Keratinocyte (primary cell): ENCODE data around the gene HOXA7. TPM values are rescaled to one million over a fixed set of nuclear protein-coding genes. Genes with fewer than 3 reads are reported as not detected.

Experiments
- DNase-seq: peaks from one replicate; pipeline ENCODE4 v3.0.0-alpha.2; 2011; ENCODE audit warnings: low read depth, missing footprints, low spot score
- FAIRE-seq: peaks from 2 replicates; lab custom pipeline; 2011; peaks lifted over from hg19 to GRCh38; lab: Jason Lieb, UNC
- H2AFZ ChIP-seq: 2 replicates; pipeline ENCODE4 v1.6.0; 2012; ENCODE audit warnings: low read length, control low read depth, inconsistent platforms; ENCODE audit not compliant: control insufficient read depth
- H3K27ac ChIP-seq: 2 replicates; pipeline ENCODE4 v1.5.1; 2011; ENCODE audit warnings: low read length; ENCODE audit not compliant: control insufficient read depth, insufficient read depth
- H3K27me3 ChIP-seq: 3 replicates; pipeline ENCODE4 v1.6.0; 2011; ENCODE audit warnings: low read length; ENCODE audit not compliant: control insufficient read depth, insufficient read depth; ENCODE audit errors: extremely low read depth
- H3K36me3 ChIP-seq, 2 experiments: 2 replicates in 1 of 2; 3 replicates in 1 of 2; pipeline ENCODE4 v1.5.1; 2011; ENCODE audit warnings: low read length in 2 of 2, mild to moderate bottlenecking in 1 of 2; ENCODE audit not compliant: control insufficient read depth in 2 of 2, insufficient read depth in 2 of 2; ENCODE audit errors: extremely low read depth in 1 of 2
- H3K4me1 ChIP-seq: 3 replicates; pipeline ENCODE4 v1.5.1; 2011; ENCODE audit warnings: low read length; ENCODE audit not compliant: control insufficient read depth, insufficient read depth; ENCODE audit errors: extremely low read depth
- H3K4me2 ChIP-seq: 3 replicates; pipeline ENCODE4 v1.6.0; 2011; ENCODE audit warnings: low read depth, low read length; ENCODE audit not compliant: control insufficient read depth, insufficient read depth; ENCODE audit errors: extremely low read depth
- H3K4me3 ChIP-seq, 3 experiments: fragments of 200-600 bp in 1 of 3; sonication (generic) in 1 of 3; 2 replicates in 2 of 3; 3 replicates in 1 of 3; pipeline ENCODE4 v1.5.1; 2011 to 2016; ENCODE audit warnings: low read length in 3 of 3, mild to moderate bottlenecking in 3 of 3, control low read depth in 2 of 3, inconsistent platforms in 1 of 3, low read depth in 1 of 3, mixed read lengths in 1 of 3, mixed run types in 1 of 3, moderate library complexity in 1 of 3; ENCODE audit not compliant: control insufficient read depth in 2 of 3, insufficient read depth in 2 of 3; ENCODE audit errors: extremely low read depth in 1 of 3
- H3K79me2 ChIP-seq: 2 replicates; pipeline ENCODE4 v1.6.0; 2012; ENCODE audit warnings: low read length; ENCODE audit not compliant: control insufficient read depth, insufficient read depth
- H3K9ac ChIP-seq: 3 replicates; pipeline ENCODE4 v1.6.0; 2011; ENCODE audit warnings: low read length; ENCODE audit not compliant: control insufficient read depth, insufficient read depth; ENCODE audit errors: extremely low read depth
- H3K9me1 ChIP-seq: 3 replicates; pipeline ENCODE4 v1.6.0; 2011; ENCODE audit warnings: low read length; ENCODE audit not compliant: control insufficient read depth, insufficient read depth; ENCODE audit errors: extremely low read depth
- H3K9me3 ChIP-seq: 2 replicates; pipeline ENCODE4 v1.5.1; 2012; ENCODE audit warnings: low read depth, low read length; ENCODE audit not compliant: control insufficient read depth
- H4K20me1 ChIP-seq: 3 replicates; pipeline ENCODE4 v1.6.0; 2011; ENCODE audit warnings: low read length; ENCODE audit not compliant: control insufficient read depth, insufficient read depth; ENCODE audit errors: extremely low read depth
- EZH2 ChIP-seq: IDR thresholded peaks from one replicate; pipeline ENCODE4 v1.6.1; 2012; ENCODE audit warnings: inconsistent platforms, mild to moderate bottlenecking, low read length, moderate library complexity
- dilution Hi-C: fragments of 300-500 bp; cut with MboI; formaldehyde crosslinking; loops from one replicate; pipeline ENCODE4 v1.7.0; 2020; ENCODE audit warnings: low sequenced_read_pairs; ENCODE audit not compliant: extremely low pct_ligation_motif_present
- polyA plus RNA-seq, 5 experiments: library from polyadenylated mRNA; depleted of rRNA in 3 of 5; stranded (reverse) in 3 of 5; stranded (forward) in 1 of 5; unstranded in 1 of 5; fragments of >200 nt; gene quantifications; 1 replicate in 1 of 5; 2 replicates in 3 of 5; 3 replicates in 1 of 5; pipeline versions ENCODE4 v1.2.1 to v1.2.3, GENCODE V29; 2011 to 2012; ENCODE audit warnings: missing spikeins in 2 of 5, low read depth in 1 of 5, low replicate concordance in 1 of 5
- TF ChIP-seq, protein P1 (sequence below), 3 experiments: IDR thresholded peaks in 1 of 3; conservative IDR thresholded peaks in 1 of 3; optimal IDR thresholded peaks in 1 of 3; 2 replicates in 2 of 3; 3 replicates in 1 of 3; pipeline versions ENCODE3 to v1.5.1; 2011; ENCODE audit warnings: low read length in 3 of 3, mild to moderate bottlenecking in 3 of 3, moderate library complexity in 2 of 3, control low read depth in 1 of 3, inconsistent platforms in 1 of 3; ENCODE audit not compliant: insufficient read depth in 2 of 3; ENCODE audit errors: extremely low read depth in 1 of 3

The HOXA7 gene
- polyA plus RNA-seq, 1 donor (not counting 4 experiments of a cell fraction or from before 2014, with no cell fraction given): 8.1 TPM

DNA sequence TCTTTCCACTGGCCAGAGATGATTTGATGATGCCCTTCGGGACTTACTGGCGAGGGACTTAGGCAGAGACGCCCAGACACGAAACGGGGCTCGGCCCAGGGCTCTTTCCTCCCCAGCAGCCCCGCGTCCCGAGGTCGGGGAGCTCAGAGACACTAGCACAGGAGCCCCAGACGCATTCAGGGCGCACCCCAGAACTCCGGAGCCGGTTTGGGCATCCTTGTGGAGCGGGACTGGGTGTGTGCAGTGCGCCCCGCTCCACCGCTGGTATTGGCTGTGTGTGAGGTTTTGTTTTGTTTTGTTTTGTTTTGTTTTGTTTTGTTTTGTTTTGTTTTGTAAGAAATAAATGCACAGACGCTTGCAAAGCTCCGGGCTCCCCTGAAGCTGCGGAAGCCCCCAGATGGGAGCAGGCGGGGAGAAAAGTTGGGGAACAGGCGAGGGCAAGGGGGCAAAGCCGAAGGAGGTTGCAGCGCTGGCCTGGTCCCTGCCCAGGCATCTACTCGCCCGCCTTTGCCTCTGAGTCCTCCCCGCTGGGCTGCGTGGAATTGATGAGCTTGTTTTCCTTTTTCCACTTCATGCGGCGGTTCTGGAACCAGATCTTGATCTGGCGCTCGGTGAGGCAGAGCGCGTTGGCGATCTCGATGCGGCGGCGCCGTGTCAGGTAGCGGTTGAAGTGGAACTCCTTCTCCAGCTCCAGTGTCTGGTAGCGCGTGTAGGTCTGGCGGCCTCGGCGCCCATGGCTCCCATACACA, 11.1 kb downstream of the HOXA7 start:
- H3K9ac ChIP-seq: peak overlapping the region; percentile 93
- H3K36me3 ChIP-seq: peaks cover 3 to 7% of the 10 kb centered on the region in 2 experiments
- H3K27me3 ChIP-seq: no peaks in the 10 kb centered on the region
- no peak for TF ChIP-seq EZH2
- TF ChIP-seq, protein P1, sequence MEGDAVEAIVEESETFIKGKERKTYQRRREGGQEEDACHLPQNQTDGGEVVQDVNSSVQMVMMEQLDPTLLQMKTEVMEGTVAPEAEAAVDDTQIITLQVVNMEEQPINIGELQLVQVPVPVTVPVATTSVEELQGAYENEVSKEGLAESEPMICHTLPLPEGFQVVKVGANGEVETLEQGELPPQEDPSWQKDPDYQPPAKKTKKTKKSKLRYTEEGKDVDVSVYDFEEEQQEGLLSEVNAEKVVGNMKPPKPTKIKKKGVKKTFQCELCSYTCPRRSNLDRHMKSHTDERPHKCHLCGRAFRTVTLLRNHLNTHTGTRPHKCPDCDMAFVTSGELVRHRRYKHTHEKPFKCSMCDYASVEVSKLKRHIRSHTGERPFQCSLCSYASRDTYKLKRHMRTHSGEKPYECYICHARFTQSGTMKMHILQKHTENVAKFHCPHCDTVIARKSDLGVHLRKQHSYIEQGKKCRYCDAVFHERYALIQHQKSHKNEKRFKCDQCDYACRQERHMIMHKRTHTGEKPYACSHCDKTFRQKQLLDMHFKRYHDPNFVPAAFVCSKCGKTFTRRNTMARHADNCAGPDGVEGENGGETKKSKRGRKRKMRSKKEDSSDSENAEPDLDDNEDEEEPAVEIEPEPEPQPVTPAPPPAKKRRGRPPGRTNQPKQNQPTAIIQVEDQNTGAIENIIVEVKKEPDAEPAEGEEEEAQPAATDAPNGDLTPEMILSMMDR (optimal IDR thresholded peaks at IDR 0.05 in 1 of 3, IDR thresholded peaks at IDR 0.05 in 1 of 3, conservative IDR thresholded peaks at IDR 0.05 in 1 of 3; ENCODE audit: extremely low read depth in 1 of 3, insufficient read depth in 2 of 3, low read length in 3 of 3): no peak
- peaks cover 53% of the 10 kb centered on the region for H3K4me1 ChIP-seq
- DNase-seq (no peak), FAIRE-seq (no peak)
- no peaks in the 10 kb centered on the region for H4K20me1 ChIP-seq
- H2AFZ ChIP-seq: peak overlapping the region; percentile 17
- H3K9me3 ChIP-seq: no peaks in the 10 kb centered on the region
- H3K4me3 ChIP-seq: peak overlapping the region in 2 of 3 experiments; percentile 65 to 71
- dilution Hi-C loops: no loop called here
- peak overlapping the region; percentile 94 for H3K4me2 ChIP-seq
- H3K79me2 ChIP-seq: peaks cover 92% of the 10 kb centered on the region
- no peaks in the 10 kb centered on the region for H3K9me1 ChIP-seq
- peak overlapping the region; percentile 77 for H3K27ac ChIP-seq

DNA sequence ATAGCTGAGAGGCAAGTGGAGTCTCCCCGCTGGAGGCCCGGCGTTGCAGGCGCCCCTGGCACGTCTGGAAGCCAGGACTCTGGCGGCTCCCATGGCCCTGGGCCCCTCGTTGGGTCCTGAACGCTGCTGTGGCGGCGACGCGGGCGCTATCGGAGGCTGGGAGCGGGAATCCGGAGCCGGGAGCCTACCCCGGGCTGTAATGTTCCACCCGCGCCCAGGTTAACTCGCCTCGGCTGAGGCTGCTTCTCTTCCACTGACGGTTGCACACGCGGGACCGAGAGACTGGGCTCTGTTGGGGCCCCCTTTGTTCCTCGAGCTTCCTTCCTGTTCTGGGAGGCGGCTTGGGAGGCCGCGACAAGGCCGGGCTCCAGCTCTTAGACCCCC, 11.7 kb downstream of the HOXA7 start:
- dilution Hi-C loops: no loop called here
- Histone ChIP-seq H3K36me3 (peaks cover 3 to 7% of the 10 kb centered on the region in 2 experiments), H3K9me1 (no peaks in the 10 kb centered on the region), H3K4me2 (peak overlapping the region; percentile 94), H3K27me3 (no peaks in the 10 kb centered on the region), H3K79me2 (peaks cover 89% of the 10 kb centered on the region), H2AFZ (no peak overlapping the region), H3K4me3 (peak overlapping the region in 2 of 3 experiments; percentile 65 to 71), H3K9ac (peak overlapping the region; percentile 93), H3K9me3 (no peaks in the 10 kb centered on the region), H3K4me1 (peaks cover 55% of the 10 kb centered on the region), H3K27ac (peak overlapping the region; percentile 77), H4K20me1 (no peaks in the 10 kb centered on the region)
- no peak for DNase-seq
- TF ChIP-seq, protein P1 (optimal IDR thresholded peaks at IDR 0.05 in 1 of 3, IDR thresholded peaks at IDR 0.05 in 1 of 3, conservative IDR thresholded peaks at IDR 0.05 in 1 of 3; ENCODE audit: extremely low read depth in 1 of 3, insufficient read depth in 2 of 3, low read length in 3 of 3): no peak
- TF ChIP-seq EZH2: no peak
- no peak for FAIRE-seq
